Common myeloid progenitor, CD34-positive (primary cell): ENCODE results near the gene SLC1A2.

Source experiments
- CTCF ChIA-PET: fragments of 350-600 bp; sonication (Branson Sonifier 250); formaldehyde crosslinking; loops from one replicate; lab custom pipeline; 2021; ENCODE audit warnings: antibody characterized with exemption; lab: Charles Lee
- POLR2A ChIA-PET: fragments of 350-600 bp; sonication (Branson Sonifier 250); formaldehyde crosslinking; loops from one replicate; lab custom pipeline; 2021; ENCODE audit warnings: antibody characterized with exemption; lab: Charles Lee
- DNase-seq, 3 donors: peaks; one replicate each; pipeline versions ENCODE4 v3.0.0 to v3.0.0-alpha.2; 2013
- H3K27ac ChIP-seq, 2 experiments: 1 replicate in 1 of 2; 2 replicates in 1 of 2; pipeline ENCODE4 v1.7.0; 2013; ENCODE audit warnings: inconsistent platforms in 2 of 2, low read length in 2 of 2, mild to moderate bottlenecking in 2 of 2, low read depth in 1 of 2, moderate library complexity in 1 of 2; ENCODE audit not compliant: severe bottlenecking in 2 of 2, insufficient read depth in 1 of 2, poor library complexity in 1 of 2
- H3K27me3 ChIP-seq, 5 experiments: replicated peaks in 2 of 5; 1 replicate in 3 of 5; 2 replicates in 2 of 5; pipeline versions ENCODE4 v1.6.1 to v1.7.0; 2013; ENCODE audit warnings: low read length in 4 of 5, mild to moderate bottlenecking in 2 of 5, moderate library complexity in 2 of 5, inconsistent platforms in 1 of 5; ENCODE audit not compliant: insufficient read depth in 5 of 5, control insufficient read depth in 4 of 5
- H3K36me3 ChIP-seq, 4 experiments: 1 replicate in 2 of 4; 2 replicates in 2 of 4; pipeline versions ENCODE4 v1.6.1 to v1.7.0; 2013; ENCODE audit warnings: low read length in 3 of 4, control low read depth in 1 of 4, mild to moderate bottlenecking in 1 of 4; ENCODE audit not compliant: control insufficient read depth in 4 of 4, insufficient read depth in 4 of 4
- H3K4me1 ChIP-seq, 4 experiments: 1 replicate in 3 of 4; 2 replicates in 1 of 4; pipeline versions ENCODE4 v1.6.1 to v1.7.1; 2013; ENCODE audit warnings: low read length in 3 of 4, mild to moderate bottlenecking in 3 of 4, control low read depth in 1 of 4, inconsistent platforms in 1 of 4, moderate library complexity in 1 of 4; ENCODE audit not compliant: control insufficient read depth in 4 of 4, insufficient read depth in 4 of 4; ENCODE audit errors: control extremely low read depth in 1 of 4
- H3K4me3 ChIP-seq, 7 experiments: 1 replicate in 4 of 7; 2 replicates in 3 of 7; pipeline versions ENCODE4 v1.5.1 to v1.7.0; 2013; ENCODE audit warnings: mild to moderate bottlenecking in 7 of 7, low read length in 6 of 7, moderate library complexity in 6 of 7, inconsistent platforms in 2 of 7, low read depth in 2 of 7, control low read depth in 1 of 7; ENCODE audit not compliant: insufficient read depth in 4 of 7, control insufficient read depth in 1 of 7; ENCODE audit errors: extremely low read depth in 1 of 7
- H3K9me3 ChIP-seq, 5 experiments: 1 replicate in 4 of 5; 2 replicates in 1 of 5; pipeline versions ENCODE4 v1.6.1 to v1.7.1; 2013; ENCODE audit warnings: low read length in 4 of 5, mild to moderate bottlenecking in 2 of 5, inconsistent platforms in 1 of 5, low read depth in 1 of 5, moderate library complexity in 1 of 5; ENCODE audit not compliant: control insufficient read depth in 4 of 5, insufficient read depth in 2 of 5; ENCODE audit errors: control extremely low read depth in 1 of 5
- WGBS: methylation state at CpG from one replicate; pipeline ENCODE4 v1.1.5; 2013; ENCODE audit not compliant: insufficient coverage; 5-methylcytosine and 5-hydroxymethylcytosine counted together

Gene SLC1A2

GRCh38 chr11:35262735-35263134, 156.6 kb downstream of the SLC1A2 start:
- no peak overlapping the region for H3K27ac ChIP-seq
- ChIA-PET CTCF (interaction anchor here (0.7 to 3.3 kb wide), 2 partner anchors 12 to 43 kb away, joined by 3 to 11 read pairs; no protein-coding TSS in a partner anchor), POLR2A (no interaction called here)
- no peak overlapping the region for H3K4me3 ChIP-seq
- H3K36me3 ChIP-seq: no peaks in the 10 kb centered on the region
- no peaks in the 10 kb centered on the region for H3K9me3 ChIP-seq
- no peaks in the 10 kb centered on the region for H3K27me3 ChIP-seq
- DNase-seq: no peak
- H3K4me1 ChIP-seq: peaks cover 13 to 32% (median 21%) of the 10 kb centered on the region in 4 experiments

GRCh38 chr11:35262056-35262455, 157.3 kb downstream of the SLC1A2 start:
- H3K4me1 ChIP-seq: peaks cover 13 to 32% (median 19%) of the 10 kb centered on the region in 4 experiments
- no peaks in the 10 kb centered on the region for H3K27me3 ChIP-seq
- WGBS: 100% methylated on average over 3 of the region's 3 CpGs
- CTCF ChIA-PET: interaction anchor here (3.3 kb wide), 1 partner anchor 43 kb away, joined by 11 read pairs; no protein-coding TSS in a partner anchor
- no peaks in the 10 kb centered on the region for H3K9me3 ChIP-seq
- POLR2A ChIA-PET: no interaction called here
- no peak for DNase-seq
- no peaks in the 10 kb centered on the region for H3K36me3 ChIP-seq
- H3K4me3 ChIP-seq: no peak overlapping the region
- no peak overlapping the region for H3K27ac ChIP-seq

DNA sequence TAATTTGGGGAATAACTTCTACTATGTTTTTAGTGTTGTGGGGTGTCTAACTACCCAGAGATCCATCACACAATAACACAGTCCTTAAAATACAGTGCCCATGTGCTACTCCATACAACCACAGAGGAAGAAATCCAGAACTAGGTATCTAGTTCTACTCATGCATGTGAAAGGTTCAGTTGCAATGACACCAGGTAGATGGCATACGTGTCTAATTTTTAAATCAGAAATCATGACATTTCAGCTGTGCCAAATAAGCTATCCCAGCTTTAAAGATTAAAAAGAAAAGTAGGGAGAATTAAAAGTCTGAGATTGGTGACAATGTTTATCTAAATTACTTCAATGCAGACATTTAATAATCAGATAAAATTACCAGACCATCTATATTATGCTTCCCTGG, 158.2 kb downstream of the SLC1A2 start:
- Histone ChIP-seq H3K4me1 (peaks cover 9 to 26% (median 14%) of the 10 kb centered on the region in 4 experiments), H3K4me3 (no peak overlapping the region), H3K27ac (no peak overlapping the region), H3K9me3 (no peaks in the 10 kb centered on the region), H3K27me3 (no peaks in the 10 kb centered on the region), H3K36me3 (no peaks in the 10 kb centered on the region)
- no peak for DNase-seq
- POLR2A ChIA-PET: no interaction called here
- no CpG with 5 or more reads among the region's 1 CpG for WGBS
- CTCF ChIA-PET: interaction anchor here (1.1 to 3.3 kb wide), 2 partner anchors 16 to 44 kb away, joined by 4 to 11 read pairs; no protein-coding TSS in a partner anchor

DNA sequence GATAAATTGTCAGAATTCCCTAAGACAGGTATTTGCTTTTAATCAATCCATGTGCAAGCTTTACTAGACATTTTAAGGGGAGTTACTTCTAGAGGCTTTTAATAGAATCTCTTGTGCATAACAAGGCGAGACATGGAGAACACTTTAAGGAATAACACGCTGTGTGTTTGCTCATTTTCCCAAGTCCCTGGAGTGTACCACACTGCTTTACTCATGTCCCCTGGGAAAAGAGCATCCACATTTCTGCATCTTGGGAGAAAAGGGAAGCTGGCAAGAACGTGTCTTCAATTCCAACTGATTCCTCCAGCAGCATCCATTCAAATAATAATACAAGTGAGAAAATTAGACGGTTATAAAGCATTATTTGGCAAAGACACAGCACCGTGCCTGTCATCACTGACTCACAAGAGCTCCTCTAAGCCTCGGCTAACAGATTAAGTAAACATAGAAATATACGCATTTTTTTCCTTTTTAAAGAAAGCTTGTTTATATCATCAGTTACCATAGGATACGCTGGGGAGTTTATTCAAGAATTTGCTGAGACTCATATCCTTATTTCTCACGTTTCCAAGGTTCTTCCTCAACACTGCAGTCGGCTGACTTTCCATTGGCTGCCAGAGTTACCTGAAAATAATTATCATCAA, 158.9 kb downstream of the SLC1A2 start:
- no peaks in the 10 kb centered on the region for H3K36me3 ChIP-seq
- peaks cover 2 to 19% (median 10%) of the 10 kb centered on the region in 4 experiments for H3K4me1 ChIP-seq
- 92% methylated on average over 7 of the region's 10 CpGs for WGBS
- POLR2A ChIA-PET: no interaction called here
- CTCF ChIA-PET: interaction anchor here (1.1 to 3.3 kb wide), 2 partner anchors 15 to 45 kb away, joined by 4 to 11 read pairs; no protein-coding TSS in a partner anchor
- no peaks in the 10 kb centered on the region for H3K9me3 ChIP-seq
- no peaks in the 10 kb centered on the region for H3K27me3 ChIP-seq
- no peak overlapping the region for H3K27ac ChIP-seq
- H3K4me3 ChIP-seq: no peak overlapping the region
- peak in 2 of 3 donors; percentile 57 to 68 for DNase-seq

GRCh38 chr11:35259529-35259928, 159.8 kb downstream of the SLC1A2 start:
- POLR2A ChIA-PET: no interaction called here
- Histone ChIP-seq H3K9me3 (no peaks in the 10 kb centered on the region), H3K27me3 (no peaks in the 10 kb centered on the region), H3K4me3 (no peak overlapping the region), H3K36me3 (no peaks in the 10 kb centered on the region), H3K27ac (no peak overlapping the region), H3K4me1 (peaks cover 0 to 12% (median 5%) of the 10 kb centered on the region in 4 experiments)
- CTCF ChIA-PET: no interaction called here
- WGBS: 67% methylated on average over 1 of the region's 2 CpGs
- no peak for DNase-seq

DNA sequence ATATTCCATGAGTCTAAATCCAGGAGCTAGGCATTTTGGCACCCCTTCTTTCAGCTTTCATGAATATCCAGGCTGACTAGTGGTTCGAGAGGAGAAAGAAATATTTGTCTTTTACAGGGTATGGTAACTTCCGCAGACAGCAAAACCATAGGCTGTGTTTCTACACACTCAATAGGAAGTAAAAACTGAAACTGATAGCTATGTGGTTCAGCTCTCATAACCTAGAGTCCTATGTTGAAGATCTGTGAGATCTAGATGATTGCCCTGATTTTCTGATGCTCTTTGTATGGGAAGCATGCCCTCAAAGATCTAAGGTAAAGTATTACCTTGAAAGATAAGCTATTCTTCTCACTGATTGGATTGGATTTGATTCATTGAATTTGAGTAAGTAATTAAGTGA, 162.1 kb downstream of the SLC1A2 start:
- POLR2A ChIA-PET: interaction anchor here (0.6 kb wide), 1 partner anchor 213 kb away, joined by 4 read pairs; no protein-coding TSS in a partner anchor
- no peaks in the 10 kb centered on the region for H3K36me3 ChIP-seq
- H3K9me3 ChIP-seq: no peaks in the 10 kb centered on the region
- peak in 2 of 3 donors; percentile 49 to 58 for DNase-seq
- no CpG with 5 or more reads among the region's 2 CpGs for WGBS
- peak overlapping the region in 1 of 7 experiments; percentile 10 for H3K4me3 ChIP-seq
- peaks cover 0 to 9% (median 5%) of the 10 kb centered on the region in 4 experiments for H3K4me1 ChIP-seq
- CTCF ChIA-PET: interaction anchor here (1.1 kb wide), 1 partner anchor 48 kb away, joined by 3 read pairs; no protein-coding TSS in a partner anchor
- no peaks in the 10 kb centered on the region for H3K27me3 ChIP-seq
- no peak overlapping the region for H3K27ac ChIP-seq

GRCh38 chr11:35256296-35256695, 163.1 kb downstream of the SLC1A2 start:
- Histone ChIP-seq H3K4me3 (no peak overlapping the region), H3K36me3 (no peaks in the 10 kb centered on the region), H3K4me1 (peaks cover 0 to 9% (median 5%) of the 10 kb centered on the region in 4 experiments), H3K27me3 (no peaks in the 10 kb centered on the region), H3K9me3 (no peaks in the 10 kb centered on the region), H3K27ac (no peak overlapping the region)
- DNase-seq: no peak
- CTCF ChIA-PET: interaction anchor here (1.3 to 1.9 kb wide), 2 partner anchors 10 to 54 kb away, joined by 3 to 6 read pairs; no protein-coding TSS in a partner anchor
- POLR2A ChIA-PET: no interaction called here
